Measurements from ENCODE around the gene ZSCAN2.
A peak's percentile ranks its signal among the peaks of the same experiment; 100 is the strongest.
"Not testable (repeated sequence)": the region's sequence is repeated elsewhere in the genome, so short reads cannot be mapped to it uniquely, and the experiment has no call there.

Gene ZSCAN2

DNA sequence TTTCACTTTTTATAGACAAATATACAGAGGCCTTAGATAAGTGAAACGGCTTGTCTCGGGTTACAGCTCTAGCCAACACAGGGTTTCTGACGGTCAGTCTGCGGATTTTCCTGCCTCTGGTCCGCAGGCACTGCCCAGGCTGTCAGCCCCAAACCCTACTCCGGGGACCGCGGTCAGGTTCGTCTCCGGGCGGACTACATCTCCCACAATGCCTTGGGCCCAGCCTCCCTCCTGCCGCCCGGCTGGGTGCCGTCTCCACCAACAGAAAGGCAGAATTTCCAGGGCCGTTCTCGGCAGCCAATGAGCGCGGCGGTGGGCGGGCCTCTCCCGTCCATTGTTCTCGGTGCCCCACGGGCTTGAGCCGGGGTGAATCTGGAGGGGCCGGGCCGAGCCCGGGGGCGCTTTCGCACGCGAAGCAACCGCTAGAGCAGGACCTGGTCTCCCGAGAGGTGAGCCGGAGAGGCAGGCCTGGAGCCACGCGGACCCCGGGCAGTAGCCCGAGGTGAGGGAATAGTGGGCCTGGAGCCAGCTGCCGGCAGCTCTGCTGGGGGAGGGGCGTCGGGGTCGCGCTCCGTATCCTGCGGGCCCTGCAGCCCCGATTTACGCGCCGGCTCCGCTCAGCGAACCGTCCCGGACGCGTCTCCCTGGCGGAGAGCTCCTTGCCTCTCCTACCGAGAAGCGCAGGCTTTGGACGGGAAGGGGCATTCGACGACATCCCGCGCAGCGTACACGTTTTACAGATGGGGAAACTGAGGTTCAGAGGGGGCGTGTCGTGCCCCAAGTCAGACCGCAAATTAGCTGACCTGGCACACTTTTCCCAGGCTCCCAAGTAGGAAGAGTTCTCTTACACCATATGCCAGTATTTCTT, at the start of gene ZSCAN2:
Gene ZSCAN2, plus strand, starts transcription at position 323 of the 868 bp plus-strand sequence. CDS start 2,919 bp downstream, outside the sequence.
- DNase-seq, result peak; percentile 43

DNA sequence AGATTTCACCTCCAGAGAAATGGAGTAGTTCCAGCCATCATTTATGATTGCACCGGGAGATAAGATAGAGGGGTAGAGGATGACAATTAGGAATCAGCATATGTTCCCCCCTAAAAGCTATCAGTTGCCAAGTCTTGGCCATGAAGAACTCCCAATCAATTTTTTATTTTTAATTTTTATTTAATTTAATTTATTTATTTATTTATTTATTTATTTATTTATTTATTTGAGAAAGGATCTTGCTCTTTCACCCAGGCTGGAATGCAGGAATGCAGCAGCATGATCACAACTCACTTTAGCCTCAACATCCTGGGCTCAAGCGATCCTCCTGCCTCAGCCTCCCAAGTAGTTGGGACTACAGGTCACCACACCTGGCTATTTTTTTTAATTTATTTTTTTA, 49.2 kb upstream of the ZSCAN2 start:
- not testable (repeated sequence) for DNase-seq

DNA sequence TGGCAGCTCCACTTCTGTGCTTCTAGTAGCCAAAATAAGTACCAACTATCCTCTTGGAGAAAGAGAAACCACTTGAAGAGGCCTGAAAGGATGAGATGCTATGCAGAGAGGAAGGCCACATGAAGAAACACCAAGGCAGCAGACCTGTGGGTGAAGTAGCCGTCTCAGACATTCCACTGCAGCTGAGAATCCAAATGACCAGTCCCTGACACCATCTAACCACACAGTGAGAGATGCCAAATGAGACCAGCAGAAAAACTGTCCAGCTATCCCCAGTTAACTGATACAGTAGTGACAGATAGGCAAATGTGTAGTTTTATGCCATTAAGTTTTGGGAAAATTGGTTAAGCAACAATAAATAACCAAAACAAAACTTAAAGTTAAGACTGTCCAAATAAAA, 47.9 kb upstream of the ZSCAN2 start:
- DNase-seq, result no peak

DNA sequence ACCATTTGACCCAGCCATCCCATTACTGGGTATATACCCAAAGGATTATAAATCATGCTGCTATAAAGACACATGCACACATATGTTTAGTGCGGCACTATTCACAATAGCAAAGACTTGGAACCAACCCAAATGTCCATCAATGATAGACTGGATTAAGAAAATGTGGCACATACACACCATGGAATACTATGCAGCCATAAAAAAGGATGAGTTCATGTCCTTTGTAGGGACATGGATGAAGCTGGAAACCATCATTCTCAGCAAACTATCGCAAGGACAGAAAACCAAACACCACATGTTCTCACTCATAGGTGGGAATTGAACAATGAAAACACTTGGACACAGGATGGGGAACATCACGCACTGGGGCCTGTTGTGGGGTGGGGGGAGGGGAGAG, 44.1 kb upstream of the ZSCAN2 start:
- not testable (repeated sequence) for DNase-seq

DNA sequence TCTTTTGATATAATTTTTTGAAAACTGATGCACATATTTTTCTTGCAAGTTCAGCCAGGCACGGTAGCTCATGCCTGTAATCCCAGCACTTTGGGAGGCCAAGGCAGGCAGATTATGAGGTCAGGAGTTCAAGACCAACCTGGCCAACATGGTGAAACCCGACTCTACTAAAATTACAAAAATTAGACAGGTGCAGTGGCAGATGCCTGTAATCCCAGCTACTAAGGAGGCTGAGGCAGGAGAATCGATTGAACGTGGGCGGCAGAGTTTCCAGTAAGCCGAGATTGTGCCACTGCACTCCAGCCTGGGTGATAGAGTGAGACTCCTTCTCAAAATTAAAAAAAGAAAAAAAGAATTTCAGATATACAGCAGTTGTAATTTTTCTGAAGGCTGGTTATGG, 32.8 kb upstream of the ZSCAN2 start:
- DNase-seq, result not testable (repeated sequence)

DNA sequence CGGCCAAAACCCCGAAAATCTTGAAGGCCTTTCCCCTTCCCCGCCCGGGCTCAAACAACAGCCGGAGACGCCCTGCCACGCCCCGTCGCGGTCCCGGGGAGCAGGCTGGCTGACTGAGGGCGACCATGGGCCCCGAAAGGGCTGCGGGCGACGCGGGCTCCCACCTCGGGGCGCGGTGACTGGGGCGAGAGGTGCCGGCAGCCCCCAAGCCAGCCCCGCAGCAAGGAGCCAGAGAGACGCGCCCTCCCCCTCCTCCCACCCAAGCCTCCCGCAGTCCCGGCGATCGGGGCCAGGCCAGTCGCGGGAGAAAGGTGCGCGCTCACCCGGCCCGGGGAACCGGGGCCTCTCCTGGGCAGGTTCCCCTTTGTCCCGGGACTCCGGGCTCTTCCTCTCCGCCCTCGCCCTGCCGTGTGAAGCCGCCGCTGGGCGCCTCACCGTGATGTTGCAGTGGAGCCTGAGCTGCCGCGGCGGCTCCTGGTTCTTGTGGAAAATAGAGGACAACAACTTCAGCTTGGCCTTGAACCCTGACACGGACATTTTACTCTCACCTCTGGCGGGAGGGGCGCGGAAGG, 30.6 kb upstream of the ZSCAN2 start:
- no peak for DNase-seq

DNA sequence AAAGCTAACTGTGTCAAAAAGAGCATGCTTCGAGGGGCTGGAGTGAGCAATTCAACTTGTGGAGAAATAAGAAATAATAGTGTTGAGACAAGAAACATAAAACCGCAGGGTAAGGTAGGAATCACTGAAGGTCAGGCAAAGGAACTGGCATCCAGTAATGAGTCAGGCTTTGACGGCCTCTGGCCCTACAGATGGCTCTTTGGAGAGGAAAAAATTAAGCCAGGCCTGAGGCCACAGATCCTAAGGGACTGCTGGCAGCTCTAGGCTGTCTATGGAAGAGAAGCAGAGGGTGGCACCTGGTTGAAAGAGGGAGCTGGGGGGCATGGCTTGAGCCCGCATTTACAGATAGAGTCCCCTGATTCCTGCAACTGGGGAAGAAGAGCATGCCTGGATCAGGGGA, 28.6 kb upstream of the ZSCAN2 start:
- DNase-seq, result no peak

DNA sequence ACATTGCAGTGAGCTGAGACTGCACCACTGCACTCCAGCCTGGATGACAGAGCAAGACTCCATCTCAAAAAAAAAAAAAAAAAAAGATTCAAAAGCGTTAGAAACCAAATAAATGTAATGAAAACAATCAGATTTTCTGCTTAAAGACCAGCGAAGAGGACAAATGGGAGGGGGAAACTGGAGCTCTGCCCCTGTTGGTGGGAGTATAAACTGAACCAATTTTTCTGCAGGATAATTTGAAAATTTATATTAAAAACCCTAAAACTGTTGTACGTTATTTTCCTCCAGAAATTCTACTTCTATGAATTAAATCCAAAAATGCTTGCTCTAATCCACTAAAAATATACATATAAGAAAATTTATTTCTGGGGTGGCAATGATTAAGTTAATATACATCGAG, 25.3 kb upstream of the ZSCAN2 start:
- no peak for DNase-seq

DNA sequence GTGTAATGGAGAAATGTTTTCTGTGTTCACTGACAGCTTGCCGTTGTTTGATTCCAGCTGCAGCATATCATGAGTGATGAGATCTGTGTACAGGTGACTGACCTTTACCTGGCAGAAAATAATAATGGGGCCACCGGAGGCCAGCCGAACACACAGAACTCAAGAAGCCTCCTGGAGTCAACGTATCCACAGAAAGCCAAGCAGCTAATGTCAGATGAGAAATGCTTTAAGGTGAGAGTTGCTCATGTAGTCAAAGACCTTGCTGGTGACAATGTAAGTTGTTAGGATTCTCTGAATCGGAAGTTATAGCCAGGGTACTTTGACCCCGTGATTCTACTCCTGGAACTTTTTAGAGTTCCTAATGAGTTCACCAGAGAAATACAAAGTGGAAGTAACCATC, 22.9 kb upstream of the ZSCAN2 start:
- DNase-seq, result not testable (repeated sequence)

DNA sequence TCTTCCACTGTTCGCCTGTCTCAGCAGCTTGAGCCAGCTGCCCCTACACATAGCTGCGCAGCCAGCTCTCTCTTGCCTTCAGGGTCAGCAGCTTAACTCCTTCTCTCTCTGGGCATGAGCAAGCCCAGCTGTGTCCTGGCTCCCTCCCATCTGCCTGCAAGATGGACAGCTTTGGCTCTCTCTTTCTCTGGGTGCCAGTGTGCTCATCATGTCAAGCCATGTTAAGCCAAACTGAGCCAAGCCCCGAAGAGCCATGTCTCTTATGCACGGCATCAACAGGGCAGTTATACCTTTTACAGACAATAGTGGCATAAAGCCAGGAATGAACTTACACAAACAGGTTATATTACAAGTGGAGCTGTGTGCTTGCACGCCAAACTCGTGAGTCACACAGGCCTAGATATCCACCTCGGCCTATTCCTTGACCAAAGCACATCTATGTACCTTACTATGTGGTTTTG, 21.5 kb upstream of the ZSCAN2 start:
- not testable (repeated sequence) for DNase-seq

DNA sequence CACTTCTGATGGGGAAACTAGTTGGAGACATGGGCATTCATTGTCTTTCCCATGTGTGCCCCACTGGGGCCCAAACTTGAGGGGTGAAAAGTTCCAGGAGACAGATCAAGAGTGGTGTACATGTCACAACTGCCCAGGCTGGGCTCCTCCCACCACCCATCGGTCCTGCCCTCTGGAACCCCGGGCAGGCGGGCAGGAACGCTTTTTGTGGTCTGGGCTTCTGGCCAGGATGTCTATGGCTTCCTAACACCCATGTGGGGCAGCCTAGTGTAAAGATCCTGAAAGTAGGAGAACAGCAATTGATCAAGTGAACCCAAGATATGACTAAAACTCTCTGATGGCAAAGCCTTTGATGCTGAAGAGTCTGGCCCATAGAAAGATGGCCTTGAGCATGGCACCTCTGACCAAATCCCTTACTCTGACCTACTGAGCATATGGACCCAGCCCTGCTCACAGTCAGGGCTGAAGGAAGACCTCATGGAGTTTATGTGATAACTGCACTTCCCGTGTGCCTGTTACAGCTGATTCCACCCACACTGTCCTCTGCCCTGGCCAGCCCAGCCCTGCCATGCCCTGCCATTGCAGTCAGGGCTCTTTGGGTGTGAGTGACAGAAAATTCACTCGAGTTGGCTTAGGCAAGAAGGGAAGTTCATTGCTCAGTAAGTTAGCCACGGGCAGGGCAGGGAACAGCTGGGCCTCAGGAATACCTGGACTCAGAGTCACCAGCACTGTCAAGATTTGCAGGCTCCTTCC, 19.0 kb upstream of the ZSCAN2 start:
- not testable (repeated sequence) for DNase-seq

DNA sequence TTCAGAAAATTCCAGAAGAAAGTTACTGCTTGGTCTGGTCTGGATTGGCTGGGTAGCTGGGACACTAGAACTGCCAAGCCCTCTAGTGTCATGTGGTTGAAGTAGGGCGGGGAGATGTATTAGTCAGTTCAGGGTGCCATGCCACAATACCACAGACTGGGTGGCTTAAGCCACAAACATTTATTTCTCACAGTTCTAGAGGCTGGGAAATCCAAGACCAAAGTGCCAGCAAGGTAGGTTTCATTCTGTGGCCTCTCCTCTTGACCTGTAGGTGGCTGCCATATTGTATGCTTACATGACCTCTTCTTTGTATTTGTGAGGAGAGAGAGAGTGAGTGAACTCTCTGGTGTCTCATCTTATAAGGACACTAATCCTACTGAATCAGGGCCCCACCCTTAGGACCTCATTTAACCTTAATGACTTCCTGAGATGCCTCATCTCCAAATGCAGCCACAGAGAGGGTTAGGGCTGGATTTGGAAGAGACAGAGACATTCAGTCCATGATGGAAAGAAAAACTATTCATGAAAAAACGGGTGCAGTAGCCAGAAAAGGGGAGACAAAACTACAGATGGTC, 18.1 kb upstream of the ZSCAN2 start:
- DNase-seq, result no peak

DNA sequence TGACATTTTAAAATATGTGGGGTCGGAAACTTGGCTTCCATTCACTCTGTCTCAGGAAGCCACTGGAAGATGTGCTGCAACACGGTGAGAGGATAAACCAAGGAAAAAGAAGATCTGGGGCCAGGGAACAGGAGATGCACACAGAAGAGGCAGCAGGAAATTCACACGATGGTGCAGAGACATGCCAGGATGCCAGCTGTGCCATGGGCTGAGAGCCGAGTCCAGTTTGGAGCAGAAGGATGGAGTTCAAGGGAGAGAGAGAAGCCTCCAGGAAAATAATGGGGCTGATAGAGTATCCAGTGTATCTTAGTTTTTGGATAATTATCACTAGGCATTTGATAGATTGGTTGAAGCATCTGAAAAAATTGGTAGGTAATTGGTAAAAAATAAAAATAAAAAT, 16.9 kb upstream of the ZSCAN2 start:
- DNase-seq, result not testable (repeated sequence)

DNA sequence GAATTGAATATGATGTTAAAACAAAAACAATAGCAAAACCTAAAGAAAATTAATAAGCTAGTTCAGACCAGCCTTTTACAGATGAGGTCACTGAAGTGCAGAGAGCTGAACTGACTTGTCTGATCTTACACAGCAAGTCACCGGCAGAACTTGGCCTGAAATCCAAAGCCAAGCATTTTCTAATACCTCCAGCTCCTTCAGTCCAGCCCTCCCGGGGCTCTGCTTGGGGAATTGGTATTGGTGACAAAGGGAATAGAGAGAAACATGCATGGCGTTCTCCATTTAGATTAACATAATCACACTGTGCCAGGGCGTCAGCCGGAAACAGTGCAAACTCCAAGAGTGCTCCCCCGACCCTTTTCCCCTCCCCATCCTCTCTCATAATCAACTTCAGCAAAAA, 14.1 kb upstream of the ZSCAN2 start:
- no peak for DNase-seq

DNA sequence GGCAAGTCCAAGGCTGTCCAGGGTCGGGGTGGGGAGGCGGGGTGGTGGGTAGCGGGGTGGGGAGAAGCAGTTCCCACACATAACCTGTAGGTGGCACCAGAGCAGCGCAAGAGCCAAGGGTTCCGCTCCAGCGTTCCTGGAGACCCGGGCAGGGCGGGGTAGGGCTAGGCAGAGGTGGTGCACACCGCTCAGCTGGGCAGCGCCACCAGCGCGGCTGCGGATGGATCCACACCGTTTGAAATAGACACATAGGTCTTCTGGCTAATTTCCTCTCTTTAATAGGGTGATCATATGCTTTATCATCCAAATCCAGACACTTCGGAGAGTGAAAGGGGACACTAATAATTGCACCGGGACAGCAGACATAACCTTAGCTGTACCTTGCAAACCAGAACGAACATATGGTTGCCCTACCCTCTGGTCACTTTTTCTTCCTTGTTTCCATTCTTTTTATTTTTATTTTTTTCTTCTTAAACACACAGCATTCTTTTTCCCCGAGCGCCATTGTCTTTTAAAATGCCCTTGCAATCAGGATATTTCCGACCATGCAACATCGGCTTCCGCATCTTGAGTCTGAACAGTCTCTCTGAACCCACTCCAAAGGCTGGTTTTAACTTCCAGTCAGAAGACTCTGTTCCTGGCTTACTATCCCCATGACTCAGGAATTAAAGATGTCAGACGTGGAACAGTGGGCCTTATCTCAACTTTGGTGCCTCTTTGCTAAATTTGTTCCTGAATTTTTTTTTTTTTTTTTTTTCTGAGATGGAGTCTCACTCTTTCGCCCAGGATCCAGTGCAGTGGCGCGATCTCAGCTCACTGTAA, 12.5 kb upstream of the ZSCAN2 start:
- DNase-seq, result peak; percentile 27

DNA sequence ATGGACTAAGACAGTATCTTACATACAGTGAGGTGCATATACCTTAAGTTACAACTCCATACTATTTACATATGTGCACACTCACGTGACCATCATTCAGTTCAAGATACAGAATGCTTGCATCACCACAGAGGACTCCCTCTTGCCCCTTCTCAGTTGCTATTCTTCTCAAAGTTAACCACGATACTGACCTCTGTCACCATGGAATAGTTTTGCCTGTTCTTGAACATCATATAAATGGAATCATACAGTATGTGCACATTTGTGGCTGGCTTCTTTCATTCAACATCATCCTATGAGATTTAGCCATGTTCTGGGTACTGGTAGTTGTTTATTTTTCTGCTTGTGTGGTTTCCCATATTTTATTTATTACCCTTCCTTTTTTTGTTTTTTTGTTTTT, 10.4 kb upstream of the ZSCAN2 start:
- no peak for DNase-seq

DNA sequence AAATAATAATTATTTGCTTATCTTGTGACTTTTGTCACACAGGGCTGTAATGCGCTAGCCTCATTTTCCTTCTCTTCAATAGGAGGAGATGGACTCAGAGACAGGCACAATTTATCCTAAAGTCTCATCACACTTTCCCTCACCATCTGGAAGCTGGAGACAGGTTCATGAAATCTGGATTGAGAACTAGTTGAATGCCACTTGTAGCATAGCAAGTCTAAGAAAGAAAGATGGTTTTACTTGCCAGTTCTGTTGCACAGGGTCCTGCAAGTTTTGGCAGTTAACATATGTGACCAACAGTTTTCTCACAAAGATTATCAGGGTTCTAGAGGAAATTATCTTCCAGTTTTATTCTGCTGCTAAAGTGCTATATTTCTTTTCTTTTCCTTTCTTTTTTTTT, 9.0 kb upstream of the ZSCAN2 start:
- DNase-seq, result no peak

DNA sequence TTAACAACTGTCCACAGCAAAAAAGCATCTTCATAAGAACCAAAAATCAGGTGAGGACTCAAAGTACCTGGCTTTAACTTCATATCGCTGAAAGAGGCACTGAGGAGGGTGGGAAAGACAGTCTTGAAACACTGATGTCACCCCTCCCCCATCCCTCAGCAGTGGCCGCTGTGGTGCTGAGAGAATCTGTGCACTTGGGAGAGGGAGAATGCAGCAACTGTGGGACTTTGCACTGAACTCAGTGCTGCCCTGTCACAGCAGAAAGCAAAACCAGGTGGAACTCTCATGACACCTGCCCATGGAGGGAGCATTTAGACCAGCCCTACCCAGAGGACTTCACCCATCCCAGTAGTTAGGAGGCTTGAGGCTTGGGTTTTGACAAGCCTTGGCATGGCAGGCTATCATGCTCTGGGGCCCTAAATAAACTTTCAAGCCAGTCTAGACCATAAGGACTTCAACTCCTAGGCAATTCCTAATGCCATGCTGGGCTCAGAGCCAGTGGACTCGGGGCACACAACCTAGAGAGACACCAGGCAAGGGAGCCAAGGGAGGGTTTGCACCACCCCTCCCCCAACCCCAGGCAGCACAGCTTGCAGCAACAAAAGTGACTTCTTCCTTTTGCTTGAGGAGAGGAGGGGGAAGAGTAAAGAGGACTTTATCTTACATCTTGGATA, 6.1 kb upstream of the ZSCAN2 start:
- DNase-seq, result no peak

DNA sequence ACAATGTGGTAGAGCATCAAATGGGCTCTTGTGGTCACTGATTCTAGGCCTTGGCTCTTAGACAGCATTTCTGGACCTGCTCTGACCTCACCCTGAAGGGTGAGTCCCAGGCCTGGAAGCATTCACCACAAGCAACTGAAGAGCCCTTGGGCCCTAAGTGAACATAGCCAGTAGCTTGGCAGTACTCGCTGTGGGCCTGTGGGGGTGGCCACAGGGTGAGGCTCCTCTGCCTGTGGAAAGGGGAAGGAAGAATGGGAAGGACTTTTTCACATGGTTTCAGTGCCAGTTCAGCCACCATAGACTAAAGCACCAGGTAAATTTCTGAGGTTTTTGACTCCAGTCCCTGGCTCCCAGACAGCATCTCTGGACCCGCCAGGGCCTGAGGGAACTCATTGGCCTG, 5.1 kb upstream of the ZSCAN2 start:
- no peak for DNase-seq

DNA sequence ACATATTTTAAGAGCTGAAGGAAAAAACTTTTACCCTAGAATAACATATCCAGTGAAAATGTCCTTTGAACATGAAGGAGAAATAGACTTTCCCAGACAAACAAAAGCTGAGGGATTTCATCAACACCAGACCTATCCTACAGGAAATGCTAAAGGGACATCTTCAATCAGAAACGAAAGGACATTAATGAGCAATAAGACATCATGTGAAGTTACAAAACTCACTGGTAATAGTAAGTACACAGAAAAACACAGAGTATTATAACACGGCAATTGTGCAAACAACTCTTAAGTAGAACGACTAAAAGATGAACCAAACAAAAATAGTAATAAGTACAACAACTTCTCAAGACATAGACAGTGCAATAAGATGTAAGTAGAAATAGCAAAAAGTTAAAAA, 3.5 kb upstream of the ZSCAN2 start:
- DNase-seq, result no peak

DNA sequence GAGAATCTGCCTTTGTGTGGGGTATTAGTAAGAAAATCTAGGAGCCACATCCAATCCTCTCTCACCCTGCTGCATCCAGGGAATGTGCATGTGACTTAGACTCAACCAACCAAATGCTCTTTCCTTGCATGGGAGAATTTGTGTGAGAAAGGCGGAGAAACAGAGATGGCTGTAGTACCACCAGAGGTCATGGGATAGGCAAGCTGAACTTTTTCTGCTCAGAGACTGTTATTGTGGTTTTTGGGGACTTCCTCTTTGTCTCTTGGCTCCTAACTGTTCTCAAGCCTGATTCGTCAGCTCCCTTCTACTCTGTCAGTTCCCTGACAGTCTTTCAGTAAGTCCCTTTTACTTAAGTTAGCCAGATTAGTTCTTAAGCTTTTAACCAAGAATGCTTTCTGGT, 2.6 kb upstream of the ZSCAN2 start:
- peak; percentile 88 for DNase-seq

DNA sequence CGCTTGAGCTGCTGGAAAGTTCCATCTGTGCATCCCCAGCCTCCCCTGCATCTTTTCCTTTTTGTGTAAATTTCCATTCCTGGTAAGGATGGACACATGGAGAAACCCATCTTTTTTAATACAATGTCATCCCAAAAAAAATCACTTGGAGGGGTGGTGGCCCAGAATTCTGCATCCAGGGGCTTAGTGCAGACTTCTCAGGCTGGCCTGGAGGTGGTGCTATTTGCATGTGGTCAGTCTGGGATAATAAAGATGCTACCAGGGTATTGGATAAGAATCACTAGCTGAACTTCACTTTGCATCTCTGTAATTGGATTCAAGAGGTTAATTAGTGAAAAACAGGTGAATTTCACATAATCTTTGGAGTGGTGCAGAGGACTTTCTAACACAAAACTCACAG, 1.8 kb upstream of the ZSCAN2 start:
- DNase-seq, result no peak
